HG03039 (cell line): ENCODE data around the gene NLRP9.

Experiments used
- ATAC-seq: cut with Tn5 transposase; IDR thresholded peaks from one replicate; pipeline ENCODE4 v1.9.1; 2021; ENCODE audit warnings: mild to moderate bottlenecking, moderate library complexity; ENCODE audit not compliant: unreplicated experiment

Gene NLRP9

DNA sequence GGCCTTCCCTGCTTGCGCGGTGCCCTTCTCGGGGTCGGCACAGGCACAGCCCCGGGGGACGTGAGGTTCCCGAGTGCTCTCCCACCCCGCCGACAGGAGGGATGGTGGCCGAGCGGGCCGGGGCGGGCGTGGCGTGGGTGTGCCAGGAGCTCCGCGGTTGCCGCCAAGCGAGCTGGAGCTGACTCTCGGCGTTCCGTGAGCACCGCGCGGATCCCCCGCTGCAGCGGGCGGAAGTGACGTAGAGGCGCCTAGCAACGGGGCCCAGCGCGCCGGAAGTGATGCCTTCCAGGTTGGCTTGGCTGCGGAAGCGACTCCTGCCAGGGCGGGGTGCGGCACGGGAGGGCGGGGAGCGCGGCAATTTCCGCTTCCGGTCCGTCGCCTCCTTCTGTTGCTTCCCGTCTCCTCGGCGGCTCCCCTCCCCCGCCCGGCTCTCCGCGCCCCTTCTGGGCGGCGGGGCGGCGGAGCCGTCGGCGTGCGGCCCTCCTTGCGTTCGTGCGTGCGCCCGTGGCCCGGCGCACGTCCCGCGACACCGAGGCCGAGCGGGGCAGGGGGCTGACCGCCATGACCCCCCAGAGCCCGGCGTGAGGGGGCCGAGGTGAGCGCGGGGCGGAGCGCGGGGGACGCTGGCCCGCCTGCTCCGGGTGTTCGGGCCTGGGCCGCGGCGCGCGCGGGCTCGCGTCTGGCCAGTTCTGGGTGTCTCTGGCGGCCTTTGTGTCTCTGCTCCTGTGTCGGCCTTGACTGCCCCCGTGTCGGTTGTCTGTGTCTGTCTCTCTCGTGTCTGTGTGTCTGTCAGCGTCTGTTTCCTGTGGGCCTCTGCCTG is 63.2 kb downstream of the NLRP9 start, which contains the start of gene EPN1:
EPN1 (plus strand) TSS at position 386 of the 820 bp plus-strand sequence. CDS start 3,402 bp downstream, outside the sequence.
- ATAC-seq: peak; percentile 60

GRCh38 chr19:55674459-55674840 is 63.8 kb downstream of the NLRP9 start:
- no peak for ATAC-seq

GRCh38 chr19:55673889-55674288 is 64.3 kb downstream of the NLRP9 start:
- no peak for ATAC-seq

DNA sequence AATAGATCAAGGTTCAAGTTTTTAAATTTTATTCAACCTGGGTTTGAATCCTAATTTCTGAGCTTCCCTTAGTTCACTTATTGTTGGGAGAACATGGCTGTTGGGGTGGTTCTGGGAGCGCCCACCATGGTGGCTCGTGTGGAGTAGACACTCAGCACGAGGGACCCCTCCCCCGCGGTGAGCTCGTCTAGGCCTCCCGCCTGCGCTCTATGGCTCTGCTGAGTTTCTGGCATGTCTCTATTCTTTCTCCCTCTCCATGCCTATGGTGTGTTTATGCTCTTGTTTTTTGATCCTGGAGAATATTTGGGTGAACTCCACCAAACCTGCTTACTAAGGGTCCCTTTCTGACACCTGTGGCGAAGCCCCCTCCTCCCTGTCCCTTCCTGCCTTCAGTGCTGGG is 64.7 kb downstream of the NLRP9 start:
- ATAC-seq: no peak

DNA sequence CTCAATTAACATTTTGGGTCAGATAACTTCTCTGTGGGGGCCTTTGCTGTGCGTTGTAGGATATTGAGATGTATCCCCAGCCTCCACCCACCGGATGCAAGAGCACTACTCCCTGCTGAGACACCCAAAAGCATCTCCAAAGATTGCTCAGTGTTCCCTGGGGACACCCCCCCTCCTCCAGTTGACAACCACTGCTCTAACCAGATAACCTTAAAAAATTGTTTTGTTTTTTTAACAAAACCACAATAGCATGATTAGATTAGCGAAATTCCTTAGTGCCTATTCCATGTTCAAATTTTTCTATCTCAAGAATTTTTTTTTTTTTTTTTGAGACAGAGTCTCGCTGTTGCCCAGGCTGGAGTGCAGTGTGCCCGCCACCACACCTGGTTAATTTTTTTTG is 65.8 kb downstream of the NLRP9 start:
- ATAC-seq: no peak

- no peak for ATAC-seq
Measured at GRCh38 chr19:55671054-55671378, 67.2 kb downstream of the NLRP9 start.

- no peak for ATAC-seq
Measured at GRCh38 chr19:55670280-55671053, 67.7 kb downstream of the NLRP9 start.

GRCh38 chr19:55669418-55670279 is 68.6 kb downstream of the NLRP9 start:
- no peak for ATAC-seq

GRCh38 chr19:55668603-55669348 is 69.4 kb downstream of the NLRP9 start:
- ATAC-seq: no peak

DNA sequence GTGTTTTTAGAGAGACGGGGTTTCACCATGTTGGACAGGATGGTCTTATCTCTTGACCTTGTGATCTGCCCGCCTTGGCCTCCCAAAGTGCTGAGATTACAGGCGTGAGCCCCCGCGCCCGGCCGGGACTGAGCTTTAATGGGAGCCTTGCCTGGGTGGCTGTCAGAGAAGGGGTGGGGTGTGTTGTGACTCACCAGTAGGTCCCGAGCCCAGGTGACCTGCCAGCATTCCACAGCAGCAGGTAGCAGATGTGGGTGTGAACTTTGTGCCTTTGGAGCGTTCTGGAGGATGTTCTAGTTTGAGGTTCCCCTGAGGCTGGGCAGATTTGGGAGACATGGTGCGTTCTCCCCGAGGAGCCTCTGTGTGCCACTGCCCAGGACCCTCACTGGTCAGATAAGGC is 70.2 kb downstream of the NLRP9 start:
- no peak for ATAC-seq

GRCh38 chr19:55667511-55667910 is 70.7 kb downstream of the NLRP9 start:
- ATAC-seq: no peak

DNA sequence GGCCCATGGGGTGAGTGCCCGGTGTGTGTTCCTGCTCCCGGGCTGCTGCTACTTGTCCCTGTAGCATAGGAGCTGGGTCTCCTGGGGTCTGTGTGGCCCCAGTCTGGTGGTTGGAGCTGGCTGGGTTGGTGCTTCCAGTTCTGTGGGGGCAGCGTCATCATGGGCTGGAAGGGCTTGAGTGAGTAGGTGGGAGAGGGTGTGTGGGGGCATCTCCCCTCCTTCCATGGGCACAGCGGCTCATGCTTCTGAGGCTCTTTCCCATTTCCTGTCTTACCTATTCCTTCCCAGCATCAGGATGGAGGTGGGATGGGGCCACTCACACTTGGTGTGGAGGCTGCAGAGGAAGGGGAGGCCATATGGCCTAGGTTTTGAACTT is 71.2 kb downstream of the NLRP9 start:
- ATAC-seq: no peak

GRCh38 chr19:55666343-55667005 is 71.7 kb downstream of the NLRP9 start:
- no peak for ATAC-seq

- no peak for ATAC-seq
Measured at GRCh38 chr19:55663846-55664536, 74.2 kb downstream of the NLRP9 start.

DNA sequence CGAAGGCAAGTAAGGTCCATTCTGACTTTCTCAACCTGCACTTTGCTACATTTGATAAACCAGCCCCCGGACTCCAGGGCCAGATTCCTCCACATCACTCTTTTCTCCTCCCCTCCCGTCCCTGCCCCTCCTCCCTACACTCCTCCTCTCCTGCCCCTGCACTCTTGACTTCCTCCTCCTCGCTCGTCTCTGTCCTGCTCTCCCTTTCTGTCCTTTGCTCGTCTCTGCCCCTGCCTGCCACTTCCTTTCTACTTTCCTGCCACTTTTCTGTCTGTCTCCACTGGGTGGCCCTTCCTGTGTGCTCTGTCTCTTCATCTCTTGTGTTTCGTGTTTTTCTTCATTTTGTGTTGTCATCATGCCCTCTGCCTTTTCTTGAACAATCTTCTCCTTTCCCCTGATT is 76.4 kb downstream of the NLRP9 start:
- no peak for ATAC-seq

DNA sequence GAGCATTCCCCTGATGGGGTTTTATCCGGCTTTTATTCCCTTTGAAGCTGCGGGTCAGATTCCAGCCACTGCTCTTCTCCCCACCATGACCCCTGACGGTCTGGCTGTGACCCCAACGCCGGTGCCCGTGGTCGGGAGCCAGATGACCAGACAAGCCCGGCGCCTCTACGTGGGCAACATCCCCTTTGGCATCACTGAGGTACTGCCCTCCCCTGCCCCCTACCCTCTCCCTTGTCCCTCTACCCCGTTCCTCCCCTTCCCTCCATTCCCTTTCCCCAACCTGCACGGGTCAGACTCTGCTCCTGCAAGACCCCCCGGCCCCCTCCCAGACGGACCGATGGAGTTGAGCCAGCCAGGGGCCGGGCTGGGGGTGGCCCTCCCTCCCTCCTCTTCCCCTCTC is 77.2 kb downstream of the NLRP9 start:
- no peak for ATAC-seq

GRCh38 chr19:55660404-55660803 is 77.8 kb downstream of the NLRP9 start:
- ATAC-seq: no peak

- ATAC-seq: no peak
Measured at GRCh38 chr19:55659822-55660221, 78.4 kb downstream of the NLRP9 start.

GRCh38 chr19:55658846-55659459 is 79.2 kb downstream of the NLRP9 start:
- ATAC-seq: no peak
